ENCODE measurements around the gene DAB1. TPM values are rescaled to one million over a fixed set of nuclear protein-coding genes. Genes with fewer than 3 reads are reported as not detected.

DAB1 gene
- total RNA-seq, 2 experiments from 2014 or later: 0.54 to 0.72 TPM

GRCh38 chr1:57401671-57402070, 22.2 kb downstream of the DAB1 start:
- no peaks in the 10 kb centered on the region for H3K9me3 Mint-ChIP-seq
- H3K27me3 Mint-ChIP-seq: no peaks in the 10 kb centered on the region
- DNase-seq: no peak
- POLR2A ChIA-PET: no interaction called here
- no peaks in the 10 kb centered on the region for H3K4me1 Mint-ChIP-seq
- no peak overlapping the region for H3K27ac Mint-ChIP-seq
- H3K4me3 Mint-ChIP-seq: no peak overlapping the region
- no peak for ATAC-seq (ENCODE audit: low read depth)
- no peaks in the 10 kb centered on the region for H3K36me3 Mint-ChIP-seq

DNA sequence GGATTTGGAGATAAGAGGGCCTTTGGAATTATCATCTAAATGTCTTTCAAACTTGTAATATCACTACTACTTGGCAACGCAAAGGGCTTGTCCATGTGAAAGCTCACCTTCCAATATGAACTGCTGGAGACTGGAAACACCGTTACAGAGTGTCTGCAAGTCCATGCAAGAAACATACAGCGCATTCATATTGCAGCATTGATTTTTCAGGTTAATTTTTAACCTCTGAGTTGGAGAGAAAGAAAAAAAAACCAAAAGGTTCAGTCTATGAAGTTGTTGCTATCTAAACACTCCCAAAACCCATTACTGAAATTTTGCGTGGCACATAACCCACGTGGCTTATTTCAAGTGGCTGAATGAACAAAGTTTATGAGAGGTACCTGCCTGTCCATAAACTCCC, 23.8 kb downstream of the DAB1 start:
- DNase-seq (no peak), ATAC-seq (ENCODE audit: low read depth) (no peak)
- H3K9me3 Mint-ChIP-seq: peaks cover 1% of the 10 kb centered on the region
- H3K4me3 Mint-ChIP-seq: no peak overlapping the region
- no peaks in the 10 kb centered on the region for H3K27me3 Mint-ChIP-seq
- no peak overlapping the region for H3K27ac Mint-ChIP-seq
- POLR2A ChIA-PET: no interaction called here
- H3K4me1 Mint-ChIP-seq: no peaks in the 10 kb centered on the region
- H3K36me3 Mint-ChIP-seq: no peaks in the 10 kb centered on the region

DNA sequence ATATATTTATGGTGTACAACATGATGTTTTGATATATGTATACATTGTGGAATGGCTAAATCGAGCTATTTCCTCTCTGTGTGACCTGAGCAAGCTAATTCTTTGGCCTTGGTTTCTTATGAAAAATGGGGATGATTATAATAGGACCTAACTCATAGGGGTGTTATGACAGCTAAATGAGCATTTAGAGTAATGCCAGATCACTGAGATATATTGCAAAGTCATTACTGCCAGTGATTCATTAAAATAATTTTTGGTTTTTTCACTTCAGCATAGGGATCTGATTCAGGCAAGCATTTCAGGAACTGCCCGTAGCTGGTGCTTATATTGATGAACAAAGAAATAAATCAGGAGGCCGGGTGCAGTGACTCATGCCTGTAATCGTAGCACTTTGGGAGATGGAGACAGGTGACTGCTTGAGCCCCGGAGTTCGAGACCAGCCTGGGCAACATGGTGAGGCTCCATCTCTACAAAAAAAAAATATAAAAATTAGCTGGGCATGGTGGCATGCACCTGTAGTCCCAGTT, 30.7 kb downstream of the DAB1 start:
- Mint-ChIP-seq H3K36me3 (no peaks in the 10 kb centered on the region), H3K27ac (no peak overlapping the region), H3K4me3 (no peak overlapping the region), H3K27me3 (no peaks in the 10 kb centered on the region), H3K4me1 (no peaks in the 10 kb centered on the region), H3K9me3 (peaks cover 1% of the 10 kb centered on the region)
- DNase-seq: no peak
- ATAC-seq (ENCODE audit: low read depth): no peak
- POLR2A ChIA-PET: no interaction called here

DNA sequence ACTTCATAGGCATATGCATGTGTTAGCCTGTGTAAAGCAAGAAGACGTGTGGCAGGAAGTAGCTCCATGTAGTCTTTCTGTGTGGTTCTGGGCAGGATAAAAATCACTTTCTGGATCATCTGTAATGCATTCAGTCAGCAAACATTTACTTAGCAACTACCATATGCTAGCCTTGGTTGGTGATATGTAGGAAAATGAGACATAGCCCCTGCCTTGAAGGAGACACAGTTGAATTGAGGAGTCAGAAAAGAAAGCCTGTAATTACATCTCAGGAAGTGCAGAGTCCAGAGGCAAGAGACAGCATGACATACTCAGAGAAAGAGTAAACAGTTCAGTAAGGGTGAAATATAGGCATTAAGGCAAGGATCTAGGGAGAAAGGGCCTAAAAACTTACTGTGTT, 38.5 kb downstream of the DAB1 start:
- POLR2A ChIA-PET: no interaction called here
- H3K36me3 Mint-ChIP-seq: no peaks in the 10 kb centered on the region
- peaks cover 2% of the 10 kb centered on the region for H3K9me3 Mint-ChIP-seq
- no peak overlapping the region for H3K27ac Mint-ChIP-seq
- H3K27me3 Mint-ChIP-seq: no peaks in the 10 kb centered on the region
- ATAC-seq (ENCODE audit: low read depth): no peak
- no peak for DNase-seq
- no peaks in the 10 kb centered on the region for H3K4me1 Mint-ChIP-seq
- H3K4me3 Mint-ChIP-seq: no peak overlapping the region

- Mint-ChIP-seq H3K27ac (no peak overlapping the region), H3K4me3 (no peak overlapping the region), H3K27me3 (no peaks in the 10 kb centered on the region), H3K36me3 (no peaks in the 10 kb centered on the region), H3K9me3 (peaks cover 2% of the 10 kb centered on the region), H3K4me1 (no peaks in the 10 kb centered on the region)
- DNase-seq (no peak), ATAC-seq (ENCODE audit: low read depth) (no peak)
- POLR2A ChIA-PET: no interaction called here
Measured at GRCh38 chr1:57384901-57385300, 39.0 kb downstream of the DAB1 start.

DNA sequence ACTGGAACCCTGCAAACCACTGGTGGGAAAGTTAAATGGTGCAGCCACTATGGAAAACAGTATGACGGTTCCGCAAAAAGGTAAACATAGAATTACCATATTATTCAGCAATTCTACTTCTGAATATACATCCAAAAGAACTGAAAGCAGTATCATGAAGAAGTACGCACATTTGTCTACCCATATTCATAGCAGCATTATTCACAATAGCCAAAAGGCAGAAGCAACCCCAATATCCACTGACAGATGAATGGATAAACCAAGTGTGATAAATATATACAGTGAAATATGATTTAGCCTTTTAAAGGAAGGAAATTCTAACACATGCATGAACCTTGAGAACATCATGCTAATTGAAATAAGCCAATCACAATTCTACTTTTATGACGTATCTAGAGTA, 39.6 kb downstream of the DAB1 start:
- Mint-ChIP-seq H3K9me3 (peaks cover 2% of the 10 kb centered on the region), H3K36me3 (no peaks in the 10 kb centered on the region), H3K4me1 (no peaks in the 10 kb centered on the region), H3K27me3 (no peaks in the 10 kb centered on the region), H3K27ac (no peak overlapping the region), H3K4me3 (no peak overlapping the region)
- ATAC-seq (ENCODE audit: low read depth): no peak
- no peak for DNase-seq
- POLR2A ChIA-PET: no interaction called here

DNA sequence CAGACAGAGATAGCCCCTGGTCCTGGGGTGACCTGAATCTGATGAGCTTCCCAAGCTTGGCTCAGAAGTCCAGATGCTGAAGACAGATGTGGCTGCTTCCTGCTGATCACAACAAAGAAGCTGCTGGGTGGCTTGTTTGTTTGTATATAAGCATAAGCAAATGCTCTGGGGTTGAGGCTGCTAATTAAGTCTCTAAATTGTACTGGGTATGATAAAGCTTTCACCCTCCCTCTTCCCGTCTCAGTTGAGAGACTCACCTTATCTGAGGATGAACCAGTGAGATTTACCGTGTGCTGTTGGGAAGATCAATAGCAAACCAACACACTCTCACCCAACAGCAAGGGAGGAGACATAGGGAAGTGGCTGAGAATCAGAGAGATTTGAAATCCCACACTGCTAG, 42.0 kb downstream of the DAB1 start:
- Mint-ChIP-seq H3K36me3 (no peaks in the 10 kb centered on the region), H3K4me1 (no peaks in the 10 kb centered on the region), H3K4me3 (no peak overlapping the region), H3K27ac (no peak overlapping the region), H3K9me3 (no peaks in the 10 kb centered on the region), H3K27me3 (no peaks in the 10 kb centered on the region)
- POLR2A ChIA-PET: no interaction called here
- ATAC-seq (ENCODE audit: low read depth) (no peak), DNase-seq (no peak)

DNA sequence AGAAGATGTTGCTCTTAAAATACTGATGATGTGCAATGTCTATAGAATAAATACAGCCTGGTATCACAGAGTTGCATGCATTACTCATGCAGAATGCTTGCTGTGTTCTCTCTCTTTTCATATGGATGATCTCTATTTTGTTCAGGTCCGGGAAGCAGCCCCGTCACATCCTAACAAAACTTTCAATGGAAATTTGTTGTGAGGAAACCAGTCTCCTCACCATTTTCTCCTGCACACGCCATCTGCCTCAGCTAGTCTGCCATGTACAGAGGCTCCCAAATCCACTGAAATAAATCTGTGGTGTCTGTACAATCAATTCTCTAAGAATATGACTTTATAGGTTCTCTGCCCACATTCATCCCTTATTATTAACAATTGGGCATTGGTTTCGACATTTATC, 42.4 kb downstream of the DAB1 start:
- Mint-ChIP-seq H3K27me3 (no peaks in the 10 kb centered on the region), H3K36me3 (no peaks in the 10 kb centered on the region), H3K4me1 (no peaks in the 10 kb centered on the region), H3K9me3 (no peaks in the 10 kb centered on the region), H3K4me3 (no peak overlapping the region), H3K27ac (no peak overlapping the region)
- ATAC-seq (ENCODE audit: low read depth) (no peak), DNase-seq (no peak)
- POLR2A ChIA-PET: no interaction called here

GRCh38 chr1:57380923-57381322, 42.9 kb downstream of the DAB1 start:
- DNase-seq (no peak), ATAC-seq (ENCODE audit: low read depth) (no peak)
- Mint-ChIP-seq H3K4me3 (no peak overlapping the region), H3K27me3 (no peaks in the 10 kb centered on the region), H3K36me3 (no peaks in the 10 kb centered on the region), H3K4me1 (no peaks in the 10 kb centered on the region), H3K9me3 (no peaks in the 10 kb centered on the region), H3K27ac (no peak overlapping the region)
- POLR2A ChIA-PET: no interaction called here

- no peaks in the 10 kb centered on the region for H3K9me3 Mint-ChIP-seq
- ATAC-seq (ENCODE audit: low read depth) (no peak), DNase-seq (no peak)
- H3K36me3 Mint-ChIP-seq: no peaks in the 10 kb centered on the region
- no peaks in the 10 kb centered on the region for H3K27me3 Mint-ChIP-seq
- no peak overlapping the region for H3K27ac Mint-ChIP-seq
- H3K4me3 Mint-ChIP-seq: no peak overlapping the region
- POLR2A ChIA-PET: no interaction called here
- no peaks in the 10 kb centered on the region for H3K4me1 Mint-ChIP-seq
Measured at GRCh38 chr1:57378534-57378933, 45.3 kb downstream of the DAB1 start.

DNA sequence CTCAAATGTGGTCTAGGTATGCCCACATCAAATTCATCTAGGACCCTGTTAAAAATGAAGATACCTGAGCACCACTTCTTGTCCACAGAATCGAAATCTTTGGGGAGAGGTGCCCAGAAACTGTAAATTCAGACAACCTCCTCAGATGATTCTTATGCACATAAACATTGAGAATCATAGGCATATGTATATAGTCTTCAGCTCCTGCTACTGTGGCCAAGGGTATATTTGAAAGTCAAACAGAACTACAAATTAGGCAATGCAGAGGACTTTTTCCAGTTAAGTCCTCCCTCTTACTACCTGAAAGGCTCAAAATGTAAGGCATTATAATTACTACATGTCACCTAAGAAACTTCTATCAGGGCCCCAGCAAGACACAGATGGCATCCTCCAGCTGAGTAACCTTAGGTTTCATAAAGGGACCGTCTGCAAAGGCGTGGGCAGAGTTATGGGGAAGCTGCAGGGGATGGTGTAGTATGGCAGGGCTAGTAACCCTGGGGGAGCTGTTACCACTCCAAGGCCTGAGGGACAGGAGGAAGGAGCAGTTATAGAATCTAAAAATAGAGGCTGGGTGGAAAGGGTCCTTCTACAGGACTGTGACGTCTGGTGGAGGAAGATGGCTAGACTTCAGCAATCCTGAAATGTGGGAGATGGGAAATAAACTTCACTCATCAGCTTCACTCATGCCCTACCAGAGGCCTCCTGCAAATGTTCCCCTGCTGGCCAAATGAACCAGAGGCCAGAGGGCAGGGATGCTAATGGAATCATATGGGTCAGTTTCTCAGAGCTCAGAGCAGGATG, 46.3 kb downstream of the DAB1 start:
- Mint-ChIP-seq H3K36me3 (no peaks in the 10 kb centered on the region), H3K27ac (no peak overlapping the region), H3K4me1 (no peaks in the 10 kb centered on the region), H3K9me3 (no peaks in the 10 kb centered on the region), H3K4me3 (no peak overlapping the region), H3K27me3 (no peaks in the 10 kb centered on the region)
- DNase-seq (no peak), ATAC-seq (ENCODE audit: low read depth) (no peak)
- POLR2A ChIA-PET: no interaction called here

GRCh38 chr1:57376041-57376440, 47.8 kb downstream of the DAB1 start:
- Mint-ChIP-seq H3K4me3 (no peak overlapping the region), H3K9me3 (no peaks in the 10 kb centered on the region), H3K36me3 (no peaks in the 10 kb centered on the region), H3K27ac (no peak overlapping the region), H3K27me3 (no peaks in the 10 kb centered on the region), H3K4me1 (no peaks in the 10 kb centered on the region)
- ATAC-seq (ENCODE audit: low read depth): no peak
- DNase-seq: no peak
- POLR2A ChIA-PET: no interaction called here

GRCh38 chr1:57369889-57370288, 54.0 kb downstream of the DAB1 start:
- H3K27me3 Mint-ChIP-seq: no peaks in the 10 kb centered on the region
- POLR2A ChIA-PET: no interaction called here
- H3K27ac Mint-ChIP-seq: no peak overlapping the region
- ATAC-seq (ENCODE audit: low read depth): no peak
- H3K4me1 Mint-ChIP-seq: no peaks in the 10 kb centered on the region
- no peak for DNase-seq
- H3K36me3 Mint-ChIP-seq: no peaks in the 10 kb centered on the region
- peaks cover 4% of the 10 kb centered on the region for H3K9me3 Mint-ChIP-seq
- H3K4me3 Mint-ChIP-seq: no peak overlapping the region

- Mint-ChIP-seq H3K36me3 (no peaks in the 10 kb centered on the region), H3K27ac (no peak overlapping the region), H3K9me3 (peaks cover 4% of the 10 kb centered on the region), H3K4me3 (no peak overlapping the region), H3K4me1 (no peaks in the 10 kb centered on the region), H3K27me3 (no peaks in the 10 kb centered on the region)
- ATAC-seq (ENCODE audit: low read depth): no peak
- POLR2A ChIA-PET: no interaction called here
- DNase-seq: no peak
Measured at GRCh38 chr1:57367945-57368344, 55.9 kb downstream of the DAB1 start.

DNA sequence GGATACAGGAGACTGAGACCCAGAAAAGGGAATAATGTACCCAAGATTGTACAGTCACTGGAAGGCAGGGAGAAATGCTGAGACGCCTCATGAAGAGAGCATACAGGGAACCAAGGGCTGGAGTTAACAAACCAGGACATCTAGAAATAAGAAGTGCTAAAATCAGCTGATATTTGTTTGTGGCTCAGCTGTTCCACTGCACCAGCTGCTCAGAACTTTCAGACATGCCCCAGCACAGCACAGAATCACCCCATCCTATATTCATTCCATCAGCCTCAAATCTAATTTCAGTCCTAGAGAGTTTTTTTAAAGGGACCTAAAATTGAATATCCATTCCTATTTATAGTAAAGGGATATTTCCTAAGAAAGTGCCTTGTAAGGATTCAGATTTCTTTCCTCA, 60.2 kb downstream of the DAB1 start:
- H3K36me3 Mint-ChIP-seq: no peaks in the 10 kb centered on the region
- no peaks in the 10 kb centered on the region for H3K4me1 Mint-ChIP-seq
- H3K27me3 Mint-ChIP-seq: peaks cover 3% of the 10 kb centered on the region
- ATAC-seq (ENCODE audit: low read depth) (no peak), DNase-seq (no peak)
- peaks cover 2% of the 10 kb centered on the region for H3K9me3 Mint-ChIP-seq
- H3K4me3 Mint-ChIP-seq: no peak overlapping the region
- POLR2A ChIA-PET: no interaction called here
- H3K27ac Mint-ChIP-seq: no peak overlapping the region

Data from activated naive CD8-positive, alpha-beta T cell treated with anti-CD3 and anti-CD28 coated beads, Interleukin-2, amount 10 ng/mL, durations not matched to agents 7 days and 5 days (primary cell).